ENCODE results near the gene TTC1.

The TTC1 gene

GRCh38 chr5:160057256-160057655 lies 48.3 kb downstream of the TTC1 start:
- Histone ChIP-seq H2AFZ (ENCODE audit: insufficient read depth, low read length, poor library complexity) (no peak overlapping the region), H3K79me1 (ENCODE audit: low read length) (no peaks in the 10 kb centered on the region), H3K79me2 (ENCODE audit: control insufficient read depth, insufficient read depth, low read length, poor library complexity) (no peaks in the 10 kb centered on the region), H4K8ac (ENCODE audit: low read depth, low read length) (no peak overlapping the region), H2BK120ac (ENCODE audit: insufficient read depth, low read length, poor library complexity) (no peak overlapping the region), H3K18ac (ENCODE audit: low read length) (no peak overlapping the region), H2AK5ac (ENCODE audit: low read length) (no peak overlapping the region), H4K12ac (ENCODE audit: low read depth, low read length) (no peak overlapping the region), H3K27me3 (ENCODE audit: insufficient read depth, low read length) (no peaks in the 10 kb centered on the region), H3K4ac (ENCODE audit: low read depth, low read length) (no peak overlapping the region), H2BK12ac (ENCODE audit: low read length) (no peak overlapping the region), H2BK5ac (ENCODE audit: low read depth, low read length, poor library complexity) (no peak overlapping the region), H4K91ac (ENCODE audit: low read depth, low read length) (no peak overlapping the region), H3K27ac (ENCODE audit: low read depth, low read length) (no peak overlapping the region), H3K4me1 (ENCODE audit: control insufficient read depth in 1 of 2, insufficient read depth in 2 of 2, low read length in 2 of 2) (no peaks in the 10 kb centered on the region), H3K23ac (ENCODE audit: low read length) (no peak overlapping the region), H3K9me3 (ENCODE audit: insufficient read depth, low read depth, low read length) (no peaks in the 10 kb centered on the region), H3K36me3 (ENCODE audit: control insufficient read depth in 1 of 2, insufficient read depth in 2 of 2, low read length in 2 of 2) (peaks cover 14 to 38% of the 10 kb centered on the region in 2 experiments), H3K4me3 (ENCODE audit: low read depth, low read length) (no peak overlapping the region), H3K9ac (ENCODE audit: low read length) (no peak overlapping the region), H3K14ac (ENCODE audit: low read length) (no peak overlapping the region), H3K4me2 (ENCODE audit: low read length) (no peak overlapping the region)
- no peak for DNase-seq
- no CpG with 5 or more reads among the region's 4 CpGs for WGBS (ENCODE audit: extremely low coverage, insufficient coverage, insufficient read length)

DNA sequence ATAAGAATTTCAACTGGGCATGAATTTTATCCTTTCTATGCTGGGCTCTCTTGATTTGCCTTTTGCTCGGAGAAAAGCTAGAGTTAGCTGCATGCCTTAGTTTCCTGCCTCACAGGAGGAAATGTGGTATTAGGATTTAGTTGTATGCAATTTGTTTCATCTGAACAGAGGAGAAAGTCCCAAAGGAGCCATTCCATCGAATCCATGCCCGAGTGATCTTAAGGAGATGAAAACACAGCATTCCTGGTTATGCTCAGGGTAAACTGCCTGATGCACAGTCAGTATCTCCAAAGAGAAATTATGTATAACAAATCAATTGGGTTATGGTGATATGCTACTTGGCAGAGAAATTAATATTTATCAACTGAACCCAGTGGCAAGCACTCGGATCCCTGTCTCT lies 51.1 kb downstream of the TTC1 start:
- no peak overlapping the region for H4K91ac ChIP-seq (ENCODE audit: low read depth, low read length)
- no peak overlapping the region for H3K14ac ChIP-seq (ENCODE audit: low read length)
- H4K8ac ChIP-seq (ENCODE audit: low read depth, low read length), result no peak overlapping the region
- H2BK12ac ChIP-seq (ENCODE audit: low read length), result no peak overlapping the region
- H3K79me1 ChIP-seq (ENCODE audit: low read length), result no peaks in the 10 kb centered on the region
- WGBS (ENCODE audit: extremely low coverage, insufficient coverage, insufficient read length), result no CpG with 5 or more reads among the region's 4 CpGs
- no peak overlapping the region for H2BK5ac ChIP-seq (ENCODE audit: low read depth, low read length, poor library complexity)
- no peak overlapping the region for H3K23ac ChIP-seq (ENCODE audit: low read length)
- DNase-seq, result no peak
- no peak overlapping the region for H3K4me3 ChIP-seq (ENCODE audit: low read depth, low read length)
- no peak overlapping the region for H2AFZ ChIP-seq (ENCODE audit: insufficient read depth, low read length, poor library complexity)
- H2BK120ac ChIP-seq (ENCODE audit: insufficient read depth, low read length, poor library complexity), result no peak overlapping the region
- no peak overlapping the region for H3K18ac ChIP-seq (ENCODE audit: low read length)
- H3K36me3 ChIP-seq (ENCODE audit: control insufficient read depth in 1 of 2, insufficient read depth in 2 of 2, low read length in 2 of 2), result peaks cover 10 to 38% of the 10 kb centered on the region in 2 experiments
- H3K4me1 ChIP-seq (ENCODE audit: control insufficient read depth in 1 of 2, insufficient read depth in 2 of 2, low read length in 2 of 2), result peaks cover 5 to 7% of the 10 kb centered on the region in 2 experiments
- H3K27me3 ChIP-seq (ENCODE audit: insufficient read depth, low read length), result no peaks in the 10 kb centered on the region
- no peak overlapping the region for H3K4me2 ChIP-seq (ENCODE audit: low read length)
- no peak overlapping the region for H3K4ac ChIP-seq (ENCODE audit: low read depth, low read length)
- H2AK5ac ChIP-seq (ENCODE audit: low read length), result no peak overlapping the region
- no peak overlapping the region for H3K27ac ChIP-seq (ENCODE audit: low read depth, low read length)
- no peak overlapping the region for H4K12ac ChIP-seq (ENCODE audit: low read depth, low read length)
- peaks cover 1% of the 10 kb centered on the region for H3K79me2 ChIP-seq (ENCODE audit: control insufficient read depth, insufficient read depth, low read length, poor library complexity)
- H3K9me3 ChIP-seq (ENCODE audit: insufficient read depth, low read depth, low read length), result no peaks in the 10 kb centered on the region
- no peak overlapping the region for H3K9ac ChIP-seq (ENCODE audit: low read length)

- H2BK12ac ChIP-seq (ENCODE audit: low read length), result no peak overlapping the region
- no peaks in the 10 kb centered on the region for H3K79me1 ChIP-seq (ENCODE audit: low read length)
- peaks cover 10 to 27% of the 10 kb centered on the region in 2 experiments for H3K36me3 ChIP-seq (ENCODE audit: control insufficient read depth in 1 of 2, insufficient read depth in 2 of 2, low read length in 2 of 2)
- no peak overlapping the region for H3K4me2 ChIP-seq (ENCODE audit: low read length)
- H4K12ac ChIP-seq (ENCODE audit: low read depth, low read length), result no peak overlapping the region
- no peaks in the 10 kb centered on the region for H3K27me3 ChIP-seq (ENCODE audit: insufficient read depth, low read length)
- H3K18ac ChIP-seq (ENCODE audit: low read length), result no peak overlapping the region
- H3K9me3 ChIP-seq (ENCODE audit: insufficient read depth, low read depth, low read length), result no peaks in the 10 kb centered on the region
- no peak overlapping the region for H3K4me3 ChIP-seq (ENCODE audit: low read depth, low read length)
- no CpG with 5 or more reads among the region's 3 CpGs for whole genome bisulfite sequencing (ENCODE audit: extremely low coverage, insufficient coverage, insufficient read length)
- H3K4me1 ChIP-seq (ENCODE audit: control insufficient read depth in 1 of 2, insufficient read depth in 2 of 2, low read length in 2 of 2), result peaks cover 9% of the 10 kb centered on the region in 2 experiments
- no peak overlapping the region for H3K23ac ChIP-seq (ENCODE audit: low read length)
- no peak overlapping the region for H2AK5ac ChIP-seq (ENCODE audit: low read length)
- no peak overlapping the region for H2BK5ac ChIP-seq (ENCODE audit: low read depth, low read length, poor library complexity)
- H3K9ac ChIP-seq (ENCODE audit: low read length), result no peak overlapping the region
- H3K79me2 ChIP-seq (ENCODE audit: control insufficient read depth, insufficient read depth, low read length, poor library complexity), result peaks cover 1% of the 10 kb centered on the region
- no peak overlapping the region for H4K91ac ChIP-seq (ENCODE audit: low read depth, low read length)
- no peak overlapping the region for H2AFZ ChIP-seq (ENCODE audit: insufficient read depth, low read length, poor library complexity)
- H3K4ac ChIP-seq (ENCODE audit: low read depth, low read length), result no peak overlapping the region
- H4K8ac ChIP-seq (ENCODE audit: low read depth, low read length), result no peak overlapping the region
- H3K27ac ChIP-seq (ENCODE audit: low read depth, low read length), result no peak overlapping the region
- H3K14ac ChIP-seq (ENCODE audit: low read length), result no peak overlapping the region
- DNase-seq, result no peak
- no peak overlapping the region for H2BK120ac ChIP-seq (ENCODE audit: insufficient read depth, low read length, poor library complexity)
Observed at GRCh38 chr5:160061770-160062169, 52.8 kb downstream of the TTC1 start.

- H3K9ac ChIP-seq (ENCODE audit: low read length), result no peak overlapping the region
- peaks cover 1% of the 10 kb centered on the region for H3K79me2 ChIP-seq (ENCODE audit: control insufficient read depth, insufficient read depth, low read length, poor library complexity)
- H2BK12ac ChIP-seq (ENCODE audit: low read length), result peak overlapping the region; percentile 54
- peaks cover 9% of the 10 kb centered on the region in 2 experiments for H3K4me1 ChIP-seq (ENCODE audit: control insufficient read depth in 1 of 2, insufficient read depth in 2 of 2, low read length in 2 of 2)
- no peak overlapping the region for H3K4ac ChIP-seq (ENCODE audit: low read depth, low read length)
- peak overlapping the region; percentile 87 for H4K91ac ChIP-seq (ENCODE audit: low read depth, low read length)
- H4K12ac ChIP-seq (ENCODE audit: low read depth, low read length), result no peak overlapping the region
- H3K18ac ChIP-seq (ENCODE audit: low read length), result peak overlapping the region; percentile 75
- no peaks in the 10 kb centered on the region for H3K9me3 ChIP-seq (ENCODE audit: insufficient read depth, low read depth, low read length)
- H3K79me1 ChIP-seq (ENCODE audit: low read length), result no peaks in the 10 kb centered on the region
- peak overlapping the region; percentile 55 for H3K27ac ChIP-seq (ENCODE audit: low read depth, low read length)
- no CpG with 5 or more reads among the region's 1 CpG for WGBS (ENCODE audit: extremely low coverage, insufficient coverage, insufficient read length)
- H2BK5ac ChIP-seq (ENCODE audit: low read depth, low read length, poor library complexity), result no peak overlapping the region
- no peak for DNase-seq
- peaks cover 10 to 22% of the 10 kb centered on the region in 2 experiments for H3K36me3 ChIP-seq (ENCODE audit: control insufficient read depth in 1 of 2, insufficient read depth in 2 of 2, low read length in 2 of 2)
- H3K27me3 ChIP-seq (ENCODE audit: insufficient read depth, low read length), result no peaks in the 10 kb centered on the region
- peak overlapping the region; percentile 43 for H4K8ac ChIP-seq (ENCODE audit: low read depth, low read length)
- no peak overlapping the region for H2BK120ac ChIP-seq (ENCODE audit: insufficient read depth, low read length, poor library complexity)
- no peak overlapping the region for H2AFZ ChIP-seq (ENCODE audit: insufficient read depth, low read length, poor library complexity)
- H3K4me2 ChIP-seq (ENCODE audit: low read length), result no peak overlapping the region
- no peak overlapping the region for H3K23ac ChIP-seq (ENCODE audit: low read length)
- H3K4me3 ChIP-seq (ENCODE audit: low read depth, low read length), result no peak overlapping the region
- H2AK5ac ChIP-seq (ENCODE audit: low read length), result no peak overlapping the region
- H3K14ac ChIP-seq (ENCODE audit: low read length), result peak overlapping the region; percentile 53
Observed at GRCh38 chr5:160064417-160064810, 55.5 kb downstream of the TTC1 start.
